Activated naive CD4-positive, alpha-beta T cell treated with anti-CD3 and anti-CD28 coated beads, Interleukin-2, amount 50 U/mL, for 24 hours (primary cell): ENCODE data around the gene CSRP1.
"Not testable (repeated sequence)": the region's sequence is repeated elsewhere in the genome, so short reads cannot be mapped to it uniquely, and the experiment has no call there.

Experiments
- H3K27ac Mint-ChIP-seq: one replicate; pipeline ENCODE4 v1.8.0; 2021; ENCODE audit warnings: mild to moderate bottlenecking, mixed read lengths
- H3K27me3 Mint-ChIP-seq: one replicate; pipeline ENCODE4 v1.8.0; 2021; ENCODE audit warnings: mixed read lengths
- H3K36me3 Mint-ChIP-seq: one replicate; pipeline ENCODE4 v1.8.0; 2021; ENCODE audit warnings: mixed read lengths
- H3K4me1 Mint-ChIP-seq: one replicate; pipeline ENCODE4 v1.8.0; 2021; ENCODE audit warnings: mixed read lengths
- H3K4me3 Mint-ChIP-seq: one replicate; pipeline ENCODE4 v1.8.0; 2021; ENCODE audit warnings: mild to moderate bottlenecking, mixed read lengths
- H3K9me3 Mint-ChIP-seq: one replicate; pipeline ENCODE4 v1.8.0; 2021; ENCODE audit warnings: mixed read lengths

Gene CSRP1

DNA sequence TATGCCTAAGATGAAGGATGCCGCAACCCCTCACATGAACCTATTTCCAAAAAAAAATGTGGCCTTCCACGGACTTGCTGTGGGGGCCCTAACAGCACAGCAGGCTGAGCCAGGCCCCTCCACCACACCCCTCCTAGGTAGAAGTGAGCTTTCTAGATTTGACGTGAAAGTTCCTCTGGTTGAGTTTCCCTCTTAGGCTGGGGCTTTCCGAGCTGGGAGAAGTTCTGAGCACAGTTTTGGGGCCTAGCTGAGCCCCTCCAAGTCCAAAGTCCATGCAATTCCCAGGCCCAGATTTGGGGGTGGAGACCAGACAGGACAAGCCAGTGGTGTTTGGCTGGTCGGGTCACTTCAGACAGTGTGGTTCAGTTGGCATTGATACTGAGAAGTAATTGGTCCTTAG is 24.2 kb downstream of the CSRP1 start:
- peaks cover 18% of the 10 kb centered on the region for H3K27me3 Mint-ChIP-seq
- no peaks in the 10 kb centered on the region for H3K9me3 Mint-ChIP-seq
- H3K36me3 Mint-ChIP-seq, result peaks cover under 1% of the 10 kb centered on the region
- no peak overlapping the region for H3K4me3 Mint-ChIP-seq
- peaks cover 19% of the 10 kb centered on the region for H3K4me1 Mint-ChIP-seq
- no peak overlapping the region for H3K27ac Mint-ChIP-seq

DNA sequence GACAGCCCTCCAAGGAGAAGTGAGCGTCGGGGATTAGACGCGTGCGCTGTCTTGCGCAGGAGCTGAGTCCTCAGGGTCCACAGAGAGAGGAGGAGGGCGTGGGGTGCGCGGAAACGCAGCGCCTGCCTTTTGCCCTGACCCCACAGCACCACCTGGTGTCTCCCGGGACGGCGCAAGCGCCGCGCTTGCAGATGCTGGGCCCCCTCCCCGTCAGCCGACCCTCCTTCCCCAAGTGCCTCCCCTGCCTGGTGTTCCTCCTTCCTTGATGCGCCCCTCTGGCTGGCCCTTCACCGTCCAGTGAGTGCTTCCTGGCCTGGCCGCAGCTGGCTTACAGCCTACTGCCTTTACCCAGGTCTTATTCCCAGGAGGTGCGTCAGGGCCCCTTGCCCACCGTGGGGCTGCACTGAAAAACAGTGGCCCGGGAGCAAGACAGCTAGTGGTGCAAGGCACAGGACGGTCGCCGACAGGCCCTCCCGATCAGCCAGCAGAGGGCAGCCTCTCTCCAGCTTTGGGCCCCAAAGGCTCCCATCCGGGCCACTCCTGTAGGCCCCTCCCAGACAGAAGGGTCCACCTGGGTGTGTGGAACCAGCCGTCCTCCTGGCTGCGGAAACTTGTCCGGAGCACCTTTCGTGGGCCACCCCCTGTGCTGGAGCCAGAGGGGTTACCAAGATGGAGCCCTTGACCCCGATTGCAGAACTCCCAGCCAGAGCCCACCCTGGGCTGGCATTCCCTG is 25.0 kb downstream of the CSRP1 start:
- peaks cover 19% of the 10 kb centered on the region for H3K4me1 Mint-ChIP-seq
- no peak overlapping the region for H3K27ac Mint-ChIP-seq
- peaks cover 25% of the 10 kb centered on the region for H3K27me3 Mint-ChIP-seq
- peak overlapping the region; percentile 79 for H3K4me3 Mint-ChIP-seq
- H3K36me3 Mint-ChIP-seq, result no peaks in the 10 kb centered on the region
- H3K9me3 Mint-ChIP-seq, result no peaks in the 10 kb centered on the region

DNA sequence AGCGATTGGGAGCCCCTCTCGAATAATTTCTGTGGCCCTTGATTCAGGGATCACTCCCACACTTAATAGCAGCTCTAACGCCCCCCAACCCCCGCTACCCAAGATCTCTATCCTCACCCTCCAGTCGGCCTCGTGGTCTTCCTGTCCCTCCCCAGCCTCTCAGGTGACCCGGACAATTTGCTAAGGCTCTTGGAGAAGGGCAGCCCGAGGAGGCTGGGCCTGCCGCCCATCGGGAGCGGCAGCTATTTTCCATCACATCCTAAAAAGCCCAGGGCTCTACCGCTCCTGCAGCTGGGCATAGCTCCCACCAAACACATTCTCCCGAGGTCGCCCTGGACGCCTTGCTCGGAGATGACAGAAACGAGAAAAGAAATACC is 25.9 kb downstream of the CSRP1 start:
- peaks cover 19% of the 10 kb centered on the region for H3K4me1 Mint-ChIP-seq
- H3K27ac Mint-ChIP-seq, result no peak overlapping the region
- H3K27me3 Mint-ChIP-seq, result peaks cover 25% of the 10 kb centered on the region
- H3K4me3 Mint-ChIP-seq, result peak overlapping the region; percentile 79
- H3K9me3 Mint-ChIP-seq, result no peaks in the 10 kb centered on the region
- H3K36me3 Mint-ChIP-seq, result no peaks in the 10 kb centered on the region

DNA sequence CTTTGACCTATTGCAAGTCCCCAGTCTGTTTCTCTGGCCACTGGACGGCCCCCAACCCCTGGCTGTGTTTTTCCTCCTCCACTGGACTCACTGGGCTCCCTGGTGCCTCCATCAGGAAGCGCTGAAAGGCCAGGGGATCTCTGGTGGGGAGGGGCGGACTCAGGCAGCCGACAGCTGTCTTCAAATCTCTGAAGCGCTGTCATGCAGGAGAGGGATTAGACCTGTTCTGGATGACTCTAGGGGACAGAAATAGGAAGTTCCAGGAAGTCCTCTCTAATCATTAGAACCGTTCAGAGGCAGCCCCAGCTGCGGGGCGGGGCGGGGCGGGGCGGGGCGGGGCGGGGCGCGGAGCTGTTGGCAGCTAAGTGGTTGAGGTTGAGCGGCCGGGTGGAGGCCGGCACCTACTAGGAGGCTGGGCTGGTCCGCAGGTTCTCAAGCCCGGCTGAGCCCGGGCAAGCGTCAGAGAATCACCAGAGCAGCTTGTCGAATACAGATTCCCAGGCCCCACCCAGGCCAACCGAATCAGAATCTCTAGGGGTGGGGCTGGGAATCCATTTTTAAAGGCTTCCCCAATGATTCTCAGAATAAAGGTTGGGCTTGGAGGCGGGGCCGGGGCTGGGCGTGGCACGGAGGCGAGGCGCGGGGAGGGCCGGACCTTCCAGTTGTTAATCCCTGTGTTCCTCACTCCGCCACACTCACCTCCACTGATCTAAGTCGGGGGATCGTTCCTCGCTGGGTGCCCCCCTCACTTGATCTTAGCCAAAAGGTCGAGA is 26.5 kb downstream of the CSRP1 start:
- Mint-ChIP-seq H3K9me3 (no peaks in the 10 kb centered on the region), H3K4me3 (peak overlapping the region; percentile 79), H3K27ac (no peak overlapping the region), H3K4me1 (peaks cover 19% of the 10 kb centered on the region), H3K36me3 (no peaks in the 10 kb centered on the region), H3K27me3 (peaks cover 25% of the 10 kb centered on the region)

DNA sequence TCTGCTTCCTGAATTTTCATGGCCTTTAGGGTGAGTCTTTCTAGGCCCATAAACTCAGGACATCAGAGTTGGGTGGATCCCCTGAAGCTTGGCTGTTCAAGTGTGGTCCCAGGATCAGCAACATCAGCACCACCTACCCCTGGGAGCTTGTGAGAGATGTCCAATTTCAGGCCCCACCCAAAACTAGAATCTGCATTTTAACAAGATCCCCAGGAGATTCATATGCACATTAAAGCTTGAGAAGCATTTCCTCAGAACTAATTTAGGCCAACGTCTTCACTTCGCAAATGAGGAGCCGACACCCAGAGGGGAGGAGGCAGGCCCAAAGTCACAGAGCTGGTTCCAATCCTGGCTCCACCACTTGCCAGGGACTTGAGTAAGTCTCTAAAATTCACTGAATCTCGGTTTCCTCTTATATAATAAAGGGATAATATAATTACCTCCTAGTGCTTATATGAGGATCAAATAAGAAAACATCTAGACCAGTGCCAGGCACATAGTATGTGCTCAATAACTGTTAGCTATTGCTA is 27.7 kb downstream of the CSRP1 start:
- Mint-ChIP-seq H3K36me3 (no peaks in the 10 kb centered on the region), H3K4me3 (no peak overlapping the region), H3K27ac (no peak overlapping the region), H3K4me1 (peaks cover 19% of the 10 kb centered on the region), H3K9me3 (no peaks in the 10 kb centered on the region), H3K27me3 (peaks cover 26% of the 10 kb centered on the region)

DNA sequence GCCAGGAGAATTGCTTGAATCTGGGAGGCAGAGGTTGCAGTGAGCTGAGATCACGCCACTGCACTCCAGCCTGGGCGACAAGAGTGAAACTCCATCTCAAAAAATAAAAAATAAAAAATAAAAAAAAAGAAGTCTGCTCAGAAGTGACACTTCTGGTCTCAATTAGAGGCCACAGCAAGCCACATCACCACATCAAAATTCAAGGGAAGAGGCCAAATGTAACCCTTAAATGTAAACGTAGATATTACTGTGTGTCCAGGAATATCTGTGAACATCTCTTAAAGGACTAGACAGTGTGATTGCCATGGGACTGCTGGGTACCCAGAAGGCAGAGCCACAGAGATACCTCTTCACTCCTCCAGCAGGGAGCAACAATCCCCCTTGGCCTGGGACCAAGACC is 28.3 kb downstream of the CSRP1 start:
- not testable (repeated sequence) for H3K4me3 Mint-ChIP-seq, H3K27ac Mint-ChIP-seq, H3K9me3 Mint-ChIP-seq, H3K36me3 Mint-ChIP-seq
- Mint-ChIP-seq H3K4me1 (peaks cover 19% of the 10 kb centered on the region), H3K27me3 (peaks cover 26% of the 10 kb centered on the region)

DNA sequence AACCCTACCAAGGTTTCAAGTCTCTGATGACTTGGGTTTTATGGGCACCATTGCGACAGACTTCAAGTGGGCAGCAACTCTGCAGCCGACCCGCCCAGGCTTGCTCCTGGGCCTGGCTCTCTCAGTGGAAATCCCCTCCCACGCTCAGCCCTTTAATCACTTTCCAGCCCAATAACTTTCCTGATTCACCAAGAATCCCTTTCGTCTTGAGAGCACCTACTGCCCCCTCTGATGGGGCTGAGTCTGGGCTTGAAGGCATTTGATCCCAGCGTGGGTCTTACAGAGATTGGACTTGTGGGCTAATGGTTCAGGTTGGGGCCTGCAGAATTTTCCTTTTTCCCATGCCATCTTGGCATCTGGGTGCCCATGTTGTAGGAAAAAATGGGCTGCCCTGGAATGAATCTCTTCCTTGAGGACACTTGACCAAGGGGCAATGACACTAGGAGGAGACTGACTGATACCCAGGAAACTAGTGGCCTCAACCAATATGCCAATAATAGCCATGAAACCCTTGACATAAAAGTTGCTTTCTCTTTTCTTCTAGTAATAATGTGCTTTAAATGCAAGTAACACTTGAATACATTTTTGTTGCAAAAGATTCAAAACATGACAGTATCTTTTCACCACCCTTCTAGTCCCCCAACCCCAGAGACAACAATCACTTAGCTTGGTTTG is 30.1 kb downstream of the CSRP1 start:
- no peaks in the 10 kb centered on the region for H3K36me3 Mint-ChIP-seq
- peaks cover 16% of the 10 kb centered on the region for H3K4me1 Mint-ChIP-seq
- H3K9me3 Mint-ChIP-seq, result no peaks in the 10 kb centered on the region
- peaks cover 32% of the 10 kb centered on the region for H3K27me3 Mint-ChIP-seq
- no peak overlapping the region for H3K4me3 Mint-ChIP-seq
- no peak overlapping the region for H3K27ac Mint-ChIP-seq

DNA sequence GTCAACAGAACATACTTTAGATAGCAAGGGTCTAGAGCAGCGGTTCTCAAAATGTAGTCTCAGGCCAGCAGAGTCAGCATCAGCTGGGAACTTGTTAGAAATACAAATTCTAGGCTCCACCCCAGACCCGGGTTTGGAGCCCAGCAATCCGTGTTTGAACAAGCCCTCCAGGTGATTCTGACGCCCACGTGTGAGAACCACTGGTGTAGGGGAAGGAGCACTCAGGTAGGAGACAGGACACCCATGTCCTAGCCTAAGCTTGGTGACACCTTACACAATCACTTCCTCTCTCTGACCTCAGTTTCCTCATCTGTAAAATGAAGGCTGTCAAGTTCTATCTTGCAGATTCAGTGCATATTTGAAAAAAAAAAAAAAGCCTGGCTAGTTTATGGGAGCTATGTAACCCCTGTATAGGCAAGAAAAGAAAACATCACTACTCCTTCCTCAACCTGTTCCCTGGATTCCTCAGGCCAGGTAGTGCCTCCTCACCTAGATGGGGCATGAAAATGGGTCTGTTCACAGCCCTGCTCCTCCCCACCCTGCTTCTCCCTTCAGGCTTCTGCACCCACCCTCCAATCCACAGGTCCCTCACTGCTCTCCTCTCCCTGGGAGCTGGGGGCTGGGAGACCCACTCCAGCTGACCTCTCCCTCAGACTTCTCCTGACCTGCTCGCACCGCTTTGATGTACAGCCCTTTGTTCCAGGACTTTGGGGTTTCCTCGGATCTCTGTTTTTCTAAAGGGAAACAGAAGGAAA is 30.8 kb downstream of the CSRP1 start:
- no peak overlapping the region for H3K27ac Mint-ChIP-seq
- H3K4me3 Mint-ChIP-seq, result no peak overlapping the region
- H3K27me3 Mint-ChIP-seq, result peaks cover 33% of the 10 kb centered on the region
- H3K36me3 Mint-ChIP-seq, result no peaks in the 10 kb centered on the region
- peaks cover 13% of the 10 kb centered on the region for H3K4me1 Mint-ChIP-seq
- no peaks in the 10 kb centered on the region for H3K9me3 Mint-ChIP-seq

DNA sequence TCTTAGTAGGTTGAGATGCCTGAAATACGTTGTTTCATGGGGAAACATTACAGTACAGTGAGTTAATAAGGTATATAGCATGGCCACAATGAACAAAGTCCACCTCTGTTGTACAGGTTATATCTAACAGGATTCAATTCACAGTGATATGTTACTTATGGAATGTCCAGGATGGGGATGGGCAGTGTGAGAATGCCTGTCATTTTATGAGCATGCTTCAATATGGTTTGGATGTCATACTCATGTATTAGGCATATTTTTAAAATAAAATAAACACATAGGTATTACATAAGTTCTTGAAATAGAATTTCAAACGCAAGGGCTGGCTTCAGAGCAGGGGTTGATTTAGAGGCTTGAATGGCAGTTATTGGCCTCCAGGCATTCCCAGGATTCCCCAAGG is 31.8 kb downstream of the CSRP1 start:
- H3K27me3 Mint-ChIP-seq, result peaks cover 33% of the 10 kb centered on the region
- H3K36me3 Mint-ChIP-seq, result no peaks in the 10 kb centered on the region
- H3K4me1 Mint-ChIP-seq, result peaks cover 6% of the 10 kb centered on the region
- H3K4me3 Mint-ChIP-seq, result no peak overlapping the region
- no peak overlapping the region for H3K27ac Mint-ChIP-seq
- no peaks in the 10 kb centered on the region for H3K9me3 Mint-ChIP-seq

DNA sequence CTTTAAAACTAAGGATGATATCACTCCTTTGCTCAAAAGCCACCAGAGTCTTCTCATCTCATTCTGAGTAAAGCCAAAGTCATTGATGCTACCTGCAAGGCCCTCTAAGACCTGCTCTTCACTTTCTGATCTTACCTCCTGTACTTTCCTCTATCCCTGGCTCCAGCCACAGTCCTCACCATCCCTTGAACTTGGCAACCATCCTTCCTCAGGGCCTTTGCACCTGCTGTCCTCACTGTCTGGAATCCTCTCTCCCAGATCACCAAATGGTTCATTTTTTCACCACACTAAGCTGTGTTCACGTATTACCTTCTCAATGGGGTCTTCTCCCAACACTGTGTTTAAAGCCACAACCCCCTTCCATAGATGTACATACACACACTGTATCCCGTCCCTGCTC is 33.6 kb downstream of the CSRP1 start:
- no peaks in the 10 kb centered on the region for H3K9me3 Mint-ChIP-seq
- H3K27me3 Mint-ChIP-seq, result peaks cover 31% of the 10 kb centered on the region
- no peak overlapping the region for H3K27ac Mint-ChIP-seq
- H3K4me3 Mint-ChIP-seq, result no peak overlapping the region
- no peaks in the 10 kb centered on the region for H3K36me3 Mint-ChIP-seq
- H3K4me1 Mint-ChIP-seq, result peaks cover 6% of the 10 kb centered on the region

DNA sequence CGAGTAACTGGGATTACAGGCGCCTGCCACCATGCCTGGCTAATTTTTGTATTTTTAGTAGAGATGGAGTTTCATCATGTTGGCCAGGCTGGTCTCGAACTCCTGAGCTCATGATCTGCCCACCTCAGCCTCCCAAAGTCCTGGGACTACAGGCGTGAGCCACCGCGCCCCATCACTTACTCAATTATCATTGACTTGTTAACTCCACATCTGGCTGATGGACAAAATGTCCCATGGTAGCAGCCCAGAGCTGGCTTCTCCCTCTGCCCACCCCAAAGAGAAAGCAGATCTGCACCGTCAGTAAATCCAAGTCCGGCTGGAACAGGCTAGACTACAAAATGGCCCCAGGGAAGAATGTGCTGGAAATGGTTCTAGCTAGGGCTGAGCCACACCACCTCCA is 34.6 kb downstream of the CSRP1 start:
- peaks cover 29% of the 10 kb centered on the region for H3K27me3 Mint-ChIP-seq
- not testable (repeated sequence) for H3K4me3 Mint-ChIP-seq, H3K36me3 Mint-ChIP-seq, H3K27ac Mint-ChIP-seq, H3K4me1 Mint-ChIP-seq, H3K9me3 Mint-ChIP-seq

DNA sequence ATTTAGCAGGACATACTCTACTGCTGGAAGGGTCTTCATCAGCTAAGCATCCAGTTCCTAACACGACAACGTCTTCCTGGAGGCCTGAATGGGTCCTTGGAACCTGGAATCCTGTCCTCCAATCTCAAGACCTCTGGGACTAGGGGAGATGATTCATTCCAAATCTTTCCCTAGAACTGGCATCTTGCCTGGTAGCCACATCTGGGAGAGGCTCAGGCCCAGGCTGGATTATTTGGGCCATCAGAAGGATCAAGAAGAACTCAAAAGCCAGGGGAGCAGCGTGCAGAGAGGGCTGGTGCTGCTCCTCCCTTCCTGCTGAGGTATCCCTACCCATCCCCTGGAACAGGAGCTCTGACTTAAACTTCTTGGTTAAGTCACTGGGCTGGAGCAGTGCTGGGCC is 35.2 kb downstream of the CSRP1 start:
- no peak overlapping the region for H3K4me3 Mint-ChIP-seq
- peaks cover 9% of the 10 kb centered on the region for H3K4me1 Mint-ChIP-seq
- H3K27ac Mint-ChIP-seq, result no peak overlapping the region
- H3K9me3 Mint-ChIP-seq, result no peaks in the 10 kb centered on the region
- H3K27me3 Mint-ChIP-seq, result peaks cover 26% of the 10 kb centered on the region
- no peaks in the 10 kb centered on the region for H3K36me3 Mint-ChIP-seq

DNA sequence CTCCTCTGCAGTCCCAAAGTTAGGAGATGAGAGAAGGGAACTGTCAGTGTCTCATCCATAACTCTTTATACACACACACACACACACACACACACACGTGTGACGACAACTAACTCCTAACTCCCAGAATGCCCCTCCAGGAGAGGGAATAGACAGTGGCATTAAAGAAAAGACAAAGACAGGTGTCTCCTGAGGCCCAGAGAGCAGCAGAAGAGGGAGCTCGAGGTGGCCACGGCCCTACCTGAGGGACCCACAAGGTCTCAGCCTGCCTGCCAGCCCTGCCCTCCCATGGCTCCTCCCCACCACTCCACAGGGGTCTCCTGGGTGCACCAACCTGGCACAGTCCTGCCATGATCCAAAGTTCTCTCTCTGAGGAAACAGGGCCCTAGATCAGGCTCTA is 36.3 kb downstream of the CSRP1 start:
- no peak overlapping the region for H3K27ac Mint-ChIP-seq
- H3K36me3 Mint-ChIP-seq, result no peaks in the 10 kb centered on the region
- H3K4me1 Mint-ChIP-seq, result peaks cover 9% of the 10 kb centered on the region
- no peak overlapping the region for H3K4me3 Mint-ChIP-seq
- peaks cover 27% of the 10 kb centered on the region for H3K27me3 Mint-ChIP-seq
- no peaks in the 10 kb centered on the region for H3K9me3 Mint-ChIP-seq

DNA sequence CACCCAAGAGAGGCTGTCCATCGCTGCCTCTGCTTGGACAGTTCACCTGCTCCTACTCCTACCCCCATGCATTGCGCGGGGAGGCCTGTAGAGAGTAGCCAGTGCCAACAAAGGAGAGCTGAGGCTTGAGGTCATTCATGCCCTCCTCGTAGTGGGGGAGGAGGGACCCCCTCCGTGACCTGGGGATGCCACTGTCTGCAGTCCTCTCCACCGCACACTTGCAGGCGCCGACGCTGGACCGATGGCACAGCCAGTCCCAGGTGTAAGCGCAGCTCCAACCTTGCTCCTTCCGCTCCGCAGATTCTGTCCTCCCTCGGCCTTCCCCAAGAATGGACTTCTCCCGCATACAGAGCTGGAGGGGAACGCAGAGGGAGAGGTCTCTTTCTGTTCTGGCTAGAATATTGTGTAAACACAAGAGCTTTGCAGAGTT is 37.3 kb downstream of the CSRP1 start:
- Mint-ChIP-seq H3K36me3 (no peaks in the 10 kb centered on the region), H3K27ac (no peak overlapping the region), H3K9me3 (no peaks in the 10 kb centered on the region), H3K4me3 (peak overlapping the region; percentile 39), H3K4me1 (peaks cover 9% of the 10 kb centered on the region), H3K27me3 (peaks cover 29% of the 10 kb centered on the region)

DNA sequence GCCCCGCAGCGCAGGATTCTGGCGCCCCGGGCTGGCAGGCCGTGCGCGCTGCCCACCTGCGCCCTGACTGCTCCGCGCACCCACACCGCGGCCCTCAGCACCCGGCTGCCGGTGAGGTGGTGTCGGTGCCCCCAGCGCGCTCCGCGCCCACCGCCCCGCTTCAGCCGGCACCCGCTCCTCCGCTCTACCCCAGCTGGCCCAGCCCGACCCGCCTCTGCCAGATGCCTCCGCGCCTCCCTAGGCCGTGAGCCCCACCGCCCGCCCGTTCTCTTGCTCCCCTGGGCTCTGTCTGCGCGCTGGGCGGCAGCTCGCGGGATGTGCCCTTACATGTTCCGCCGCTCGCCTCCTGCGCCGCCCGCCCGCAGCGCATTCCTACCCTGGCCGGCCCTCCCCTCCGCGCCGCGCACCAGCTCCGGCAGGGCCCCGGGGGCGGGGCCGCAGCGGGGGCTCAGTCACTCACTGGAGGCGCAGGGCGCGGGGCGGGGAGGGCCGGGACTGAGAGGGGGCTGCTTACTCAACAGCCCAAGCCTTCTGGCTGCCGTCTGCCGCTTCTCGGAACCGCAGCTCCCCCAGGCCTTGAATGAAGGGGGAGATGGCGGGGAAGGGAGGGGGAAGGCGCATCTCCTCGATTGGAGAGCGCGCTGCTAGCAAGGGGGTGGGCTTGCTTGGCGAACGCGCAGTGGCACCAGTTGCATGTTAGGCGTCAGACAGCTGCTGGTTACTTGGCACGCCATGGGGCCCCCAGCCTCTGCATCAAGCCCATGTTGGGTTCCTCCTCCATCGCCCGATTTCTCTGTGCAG is 37.9 kb downstream of the CSRP1 start, which contains the start of gene PHLDA3:
Gene PHLDA3, minus strand, starts transcription at position 345 of the 801 bp plus-strand sequence. CDS start 402 bp downstream, outside the sequence.
- peaks cover 9% of the 10 kb centered on the region for H3K4me1 Mint-ChIP-seq
- H3K36me3 Mint-ChIP-seq, result no peaks in the 10 kb centered on the region
- H3K27ac Mint-ChIP-seq, result no peak within 1 kb of the TSS
- H3K9me3 Mint-ChIP-seq, result no peaks in the 10 kb centered on the region
- peak within 1 kb of the TSS; percentile 44 for H3K4me3 Mint-ChIP-seq
- H3K27me3 Mint-ChIP-seq, result peaks cover 28% of the 10 kb centered on the region
